K562 (cell line): ENCODE data around the gene SCN8A. TPM values are rescaled to one million over a fixed set of nuclear protein-coding genes. Genes with fewer than 3 reads are reported as not detected.

Experiments used
- ATAC-seq: fragments of 200-7000 bp; cut with Tn5 transposase; 3 replicates; pipeline ENCODE4 v1.9.1; 2020; ENCODE audit warnings: moderate library complexity
- BruUV-seq: library from RNA; stranded (reverse); fragments of 400-500 nt; replicated peaks from 2 replicates; lab custom pipeline; 2021; lab: Mats Ljungman, UMichigan
- CTCF ChIA-PET: fragments of 300-600 bp; formaldehyde crosslinking; extraction: SDS; loops from one replicate; lab custom pipeline; 2021; ENCODE audit warnings: low intra/inter-chr PET ratio; lab: Yijun Ruan, JAX
- POLR2A ChIA-PET: fragments of 300-600, 350-650 bp; sonication (Branson Sonifier 250); formaldehyde crosslinking; extraction: SDS; loops from one replicate; lab custom pipeline; 2021; ENCODE audit warnings: antibody characterized with exemption, inconsistent platforms; lab: Yijun Ruan, JAX
- DNase-seq, 4 experiments: peaks; one replicate each; pipeline versions ENCODE4 v3.0.0 to v3.0.0-alpha.2; 2011 to 2018; ENCODE audit warnings: low spot score in 3 of 4, mixed read lengths in 3 of 4; ENCODE audit errors: extremely low read depth in 1 of 4
- FAIRE-seq: peaks from 2 replicates; lab custom pipeline; 2011; peaks lifted over from hg19 to GRCh38; lab: Jason Lieb, UNC
- H2AFZ ChIP-seq: 2 replicates; pipeline ENCODE4 v1.6.0; 2011; ENCODE audit warnings: low read depth, low read length, control low read depth, inconsistent platforms
- H3K27ac ChIP-seq: fragments of 200-600 bp; 3 replicates; pipeline ENCODE4 v1.8.0; 2011; ENCODE audit warnings: low read depth, mild to moderate bottlenecking, control low read depth, inconsistent platforms, low read length, moderate library complexity, mixed read lengths; ENCODE audit errors: extremely low read depth
- H3K27me3 ChIP-seq, 2 experiments: fragments of 300-600 bp in 1 of 2; 2 replicates in 1 of 2; 3 replicates in 1 of 2; pipeline versions ENCODE4 v1.6.0 to v1.8.0; 2011; ENCODE audit warnings: inconsistent platforms in 2 of 2, low read length in 2 of 2, mild to moderate bottlenecking in 1 of 2, mixed read lengths in 1 of 2, moderate library complexity in 1 of 2; ENCODE audit not compliant: control insufficient read depth in 2 of 2, insufficient read depth in 2 of 2
- H3K36me3 ChIP-seq: fragments of 300-600 bp; 3 replicates; pipeline ENCODE4 v1.8.0; 2011; ENCODE audit warnings: mild to moderate bottlenecking, low read length, inconsistent platforms; ENCODE audit not compliant: control insufficient read depth, insufficient read depth
- H3K4me1 ChIP-seq, 2 experiments: fragments of 200-600 bp in 1 of 2; replicated peaks in 1 of 2; 2 replicates in 1 of 2; 3 replicates in 1 of 2; pipeline versions ENCODE4 v1.5.1 to v1.8.0; 2011; ENCODE audit warnings: inconsistent platforms in 2 of 2, low read length in 2 of 2, mild to moderate bottlenecking in 1 of 2, mixed read lengths in 1 of 2, moderate library complexity in 1 of 2; ENCODE audit not compliant: control insufficient read depth in 2 of 2, insufficient read depth in 2 of 2
- H3K4me2 ChIP-seq: 2 replicates; pipeline ENCODE4 v1.6.1; 2011; ENCODE audit warnings: low read length, control low read depth, inconsistent platforms, mixed read lengths; ENCODE audit not compliant: insufficient read depth
- H3K4me3 ChIP-seq: fragments of 200-600 bp; sonication (generic), shearing (Covaris generic); 2 replicates; pipeline ENCODE4 v1.5.1; 2016; ENCODE audit warnings: control low read depth, inconsistent platforms
- H3K79me2 ChIP-seq: fragments of 200-600 bp; 3 replicates; pipeline ENCODE4 v1.8.0; 2011; ENCODE audit warnings: low read length, inconsistent platforms; ENCODE audit not compliant: control insufficient read depth, insufficient read depth
- H3K9ac ChIP-seq, 2 experiments: 2 replicates each; pipeline versions ENCODE4 v1.6.0 to v1.6.1; 2011; ENCODE audit warnings: low read depth in 2 of 2, low read length in 2 of 2, control low read depth in 1 of 2, inconsistent platforms in 1 of 2, mild to moderate bottlenecking in 1 of 2, mixed read lengths in 1 of 2; ENCODE audit not compliant: insufficient read depth in 1 of 2
- H3K9me1 ChIP-seq: one replicate; pipeline ENCODE4 v1.6.0; 2011; ENCODE audit warnings: inconsistent platforms, mild to moderate bottlenecking, low read length, moderate library complexity; ENCODE audit not compliant: control insufficient read depth, insufficient read depth
- H3K9me3 ChIP-seq: replicated peaks from 2 replicates; pipeline ENCODE4 v1.5.1; 2011; ENCODE audit warnings: low read depth, low read length, inconsistent platforms; ENCODE audit not compliant: control insufficient read depth, insufficient read depth
- H4K20me1 ChIP-seq: replicated peaks from 2 replicates; pipeline ENCODE4 v1.6.1; 2011; ENCODE audit warnings: low read length, inconsistent platforms, mixed read lengths; ENCODE audit not compliant: control insufficient read depth, insufficient read depth
- GATAD2B ChIP-seq: fragments of 450-650 bp; IDR thresholded peaks from 2 replicates; pipeline ENCODE4 v1.6.1; 2017; ENCODE audit warnings: mild to moderate bottlenecking, borderline replicate concordance
- WGBS: fragments of 100-300 bp; shearing (Covaris generic); methylation state at CpG from one replicate; pipeline ENCODE4 v1.1.6; 2016; ENCODE audit warnings: low coverage, mixed read lengths; ENCODE audit not compliant: insufficient coverage; ENCODE audit errors: missing lambda C conversion rate; 5-methylcytosine and 5-hydroxymethylcytosine counted together
- in situ Hi-C: fragments of 300-500 bp; cut with MboI; formaldehyde crosslinking; loops from 4 replicates; pipeline ENCODE4 v1.15.0; 2018; ENCODE audit warnings: inconsistent platforms, mixed read lengths
- intact Hi-C: fragments of 100-400 bp; cut with micrococcal nuclease; formaldehyde crosslinking; loops from 2 replicates; pipeline ENCODE4 v1.14.2; 2022
- polyA plus RNA-seq, 8 experiments: library from polyadenylated mRNA; depleted of rRNA in 4 of 8; stranded (reverse) in 5 of 8; unstranded in 3 of 8; fragments of >200 nt; fragmentation: Nextera tagmentation in 2 of 8; fragmentation: Illumina TruSeq in 1 of 8; extraction: Ambion mirVana in 2 of 8; extraction: Trizol in 1 of 8; gene quantifications; 2 replicates each; pipeline versions ENCODE4 v1.2.1 to v1.2.3, GENCODE V29; 2011 to 2014; ENCODE audit warnings: inconsistent platforms in 1 of 8, missing spikeins in 1 of 8
- total RNA-seq, 7 experiments: library from RNA; depleted of rRNA in 6 of 7; stranded (reverse); fragments of >200 nt in 6 of 7; fragmentation: Illumina TruSeq in 2 of 7; extraction: Trizol in 2 of 7; gene quantifications; 2 replicates each; pipeline versions ENCODE4 v1.2.1 to v1.2.3, GENCODE V29; 2011 to 2021; ENCODE audit warnings: low replicate concordance in 1 of 7
- TF ChIP-seq, protein P1 (sequence below), 2 experiments: fragments of 150-350 bp in 1 of 2; IDR thresholded peaks; 2 replicates each; pipeline ENCODE4 v1.6.1; 2012 to 2016; ENCODE audit warnings: low read depth in 2 of 2, low read length in 2 of 2, mild to moderate bottlenecking in 1 of 2, moderate library complexity in 1 of 2
- TF ChIP-seq, protein P2 (sequence below): fragments of 450-650 bp; formaldehyde crosslinking; IDR thresholded peaks from 2 replicates; pipeline ENCODE4 v1.4.0; 2020; ENCODE audit warnings: mild to moderate bottlenecking, moderate library complexity
- TF ChIP-seq, protein P3 (sequence below): fragments of 250-450 bp; sonication (Bioruptor Pico); IDR thresholded peaks from 2 replicates; pipeline ENCODE4 v1.4.0; 2020; ENCODE audit warnings: mild to moderate bottlenecking

SCN8A gene
- total and polyA plus RNA-seq, 9 of the 15 experiments (the other 6 are each of a cell fraction or from before 2014, with no cell fraction given), result 0.03 to 0.29 (median 0.15) TPM; not detected in 1

DNA sequence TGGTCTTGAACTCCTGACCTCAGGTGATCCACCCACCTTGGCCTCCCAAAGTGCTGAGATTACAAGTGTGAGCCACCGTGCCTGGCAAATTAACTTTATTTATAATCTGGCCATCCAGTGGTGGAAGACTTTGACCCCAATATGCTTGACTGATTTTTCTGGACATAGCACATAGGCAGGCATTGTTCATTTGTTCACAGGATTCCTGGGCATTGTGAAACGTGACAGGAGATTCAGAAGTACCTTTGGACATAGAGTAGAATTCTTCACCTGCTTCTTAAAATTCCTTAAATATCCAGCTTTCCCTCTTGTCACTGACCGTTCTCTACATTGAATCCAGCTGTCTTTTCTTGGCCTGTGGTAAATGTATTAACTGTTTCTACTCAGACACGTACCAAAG is 103.1 kb downstream of the SCN8A start:
- Histone ChIP-seq H3K27me3 (peaks cover 6% of the 10 kb centered on the region in 2 experiments; a peak in 2 of 5 replicates), H3K9ac (no peak overlapping the region), H3K4me2 (no peak overlapping the region), H3K4me1 (no peaks in the 10 kb centered on the region), H3K79me2 (no peaks in the 10 kb centered on the region), H3K9me3 (no peaks in the 10 kb centered on the region), H3K36me3 (no peaks in the 10 kb centered on the region), H3K27ac (no peak overlapping the region), H2AFZ (no peak overlapping the region), H3K9me1 (no peaks in the 10 kb centered on the region), H3K4me3 (no peak overlapping the region), H4K20me1 (no peaks in the 10 kb centered on the region)
- no peak for DNase-seq
- in situ Hi-C loops (no loop called here), intact Hi-C loops (no loop called here)
- WGBS, result 0% methylated on average over 4 of the region's 4 CpGs
- POLR2A ChIA-PET, result interaction anchor here (0.6 to 1.7 kb wide), 2 partner anchors 11 to 261 kb away, joined by 3 to 6 read pairs; no protein-coding TSS in a partner anchor
- FAIRE-seq, result no peak
- BruUV-seq, result no TSS peak
- no peak for ATAC-seq
- CTCF ChIA-PET, result no interaction called here
- no peak for TF ChIP-seq GATAD2B
- TF ChIP-seq, protein P1, sequence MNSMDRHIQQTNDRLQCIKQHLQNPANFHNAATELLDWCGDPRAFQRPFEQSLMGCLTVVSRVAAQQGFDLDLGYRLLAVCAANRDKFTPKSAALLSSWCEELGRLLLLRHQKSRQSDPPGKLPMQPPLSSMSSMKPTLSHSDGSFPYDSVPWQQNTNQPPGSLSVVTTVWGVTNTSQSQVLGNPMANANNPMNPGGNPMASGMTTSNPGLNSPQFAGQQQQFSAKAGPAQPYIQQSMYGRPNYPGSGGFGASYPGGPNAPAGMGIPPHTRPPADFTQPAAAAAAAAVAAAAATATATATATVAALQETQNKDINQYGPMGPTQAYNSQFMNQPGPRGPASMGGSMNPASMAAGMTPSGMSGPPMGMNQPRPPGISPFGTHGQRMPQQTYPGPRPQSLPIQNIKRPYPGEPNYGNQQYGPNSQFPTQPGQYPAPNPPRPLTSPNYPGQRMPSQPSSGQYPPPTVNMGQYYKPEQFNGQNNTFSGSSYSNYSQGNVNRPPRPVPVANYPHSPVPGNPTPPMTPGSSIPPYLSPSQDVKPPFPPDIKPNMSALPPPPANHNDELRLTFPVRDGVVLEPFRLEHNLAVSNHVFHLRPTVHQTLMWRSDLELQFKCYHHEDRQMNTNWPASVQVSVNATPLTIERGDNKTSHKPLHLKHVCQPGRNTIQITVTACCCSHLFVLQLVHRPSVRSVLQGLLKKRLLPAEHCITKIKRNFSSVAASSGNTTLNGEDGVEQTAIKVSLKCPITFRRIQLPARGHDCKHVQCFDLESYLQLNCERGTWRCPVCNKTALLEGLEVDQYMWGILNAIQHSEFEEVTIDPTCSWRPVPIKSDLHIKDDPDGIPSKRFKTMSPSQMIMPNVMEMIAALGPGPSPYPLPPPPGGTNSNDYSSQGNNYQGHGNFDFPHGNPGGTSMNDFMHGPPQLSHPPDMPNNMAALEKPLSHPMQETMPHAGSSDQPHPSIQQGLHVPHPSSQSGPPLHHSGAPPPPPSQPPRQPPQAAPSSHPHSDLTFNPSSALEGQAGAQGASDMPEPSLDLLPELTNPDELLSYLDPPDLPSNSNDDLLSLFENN (IDR thresholded peaks at IDR 0.05; ENCODE audit: low read depth in 2 of 2, low read length in 2 of 2), result no peak
- TF ChIP-seq, protein P2, sequence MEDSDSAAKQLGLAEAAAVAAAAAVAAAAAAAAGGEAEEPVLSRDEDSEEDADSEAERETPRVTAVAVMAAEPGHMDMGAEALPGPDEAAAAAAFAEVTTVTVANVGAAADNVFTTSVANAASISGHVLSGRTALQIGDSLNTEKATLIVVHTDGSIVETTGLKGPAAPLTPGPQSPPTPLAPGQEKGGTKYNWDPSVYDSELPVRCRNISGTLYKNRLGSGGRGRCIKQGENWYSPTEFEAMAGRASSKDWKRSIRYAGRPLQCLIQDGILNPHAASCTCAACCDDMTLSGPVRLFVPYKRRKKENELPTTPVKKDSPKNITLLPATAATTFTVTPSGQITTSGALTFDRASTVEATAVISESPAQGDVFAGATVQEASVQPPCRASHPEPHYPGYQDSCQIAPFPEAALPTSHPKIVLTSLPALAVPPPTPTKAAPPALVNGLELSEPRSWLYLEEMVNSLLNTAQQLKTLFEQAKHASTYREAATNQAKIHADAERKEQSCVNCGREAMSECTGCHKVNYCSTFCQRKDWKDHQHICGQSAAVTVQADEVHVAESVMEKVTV (CRISPR knock-in tag), result no peak
- TF ChIP-seq, protein P3, sequence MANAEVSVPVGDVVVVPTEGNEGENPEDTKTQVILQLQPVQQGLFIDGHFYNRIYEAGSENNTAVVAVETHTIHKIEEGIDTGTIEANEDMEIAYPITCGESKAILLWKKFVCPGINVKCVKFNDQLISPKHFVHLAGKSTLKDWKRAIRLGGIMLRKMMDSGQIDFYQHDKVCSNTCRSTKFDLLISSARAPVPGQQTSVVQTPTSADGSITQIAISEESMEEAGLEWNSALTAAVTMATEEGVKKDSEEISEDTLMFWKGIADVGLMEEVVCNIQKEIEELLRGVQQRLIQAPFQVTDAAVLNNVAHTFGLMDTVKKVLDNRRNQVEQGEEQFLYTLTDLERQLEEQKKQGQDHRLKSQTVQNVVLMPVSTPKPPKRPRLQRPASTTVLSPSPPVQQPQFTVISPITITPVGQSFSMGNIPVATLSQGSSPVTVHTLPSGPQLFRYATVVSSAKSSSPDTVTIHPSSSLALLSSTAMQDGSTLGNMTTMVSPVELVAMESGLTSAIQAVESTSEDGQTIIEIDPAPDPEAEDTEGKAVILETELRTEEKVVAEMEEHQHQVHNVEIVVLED (CRISPR knock-in tag), result no peak
